LNCAP (cell line): ENCODE data around the gene EXOC1.

Source experiments
- CTCF ChIP-seq: fragments of 450-650 bp; IDR thresholded peaks from 2 replicates; pipeline ENCODE4 v1.5.1; 2017; ENCODE audit warnings: mild to moderate bottlenecking

The EXOC1 gene

GRCh38 chr4:55864577-55865223, 11.3 kb downstream of the EXOC1 start:
- no peak for TF ChIP-seq CTCF

- TF ChIP-seq CTCF = no peak
These were observed 11.9 kb downstream of the EXOC1 start for GRCh38 chr4:55865228-55865806.

GRCh38 chr4:55866290-55866907, 13.0 kb downstream of the EXOC1 start:
- TF ChIP-seq CTCF = no peak

- peak; percentile 89 for TF ChIP-seq CTCF
These were observed 13.6 kb downstream of the EXOC1 start for GRCh38 chr4:55866973-55867574.

- no peak for TF ChIP-seq CTCF
These were observed 15.2 kb downstream of the EXOC1 start for GRCh38 chr4:55868581-55869090.

- no peak for TF ChIP-seq CTCF
These were observed 17.9 kb downstream of the EXOC1 start for GRCh38 chr4:55871299-55871800.

GRCh38 chr4:55874831-55875230, 21.4 kb downstream of the EXOC1 start:
- TF ChIP-seq CTCF = no peak
